Measurements from ENCODE around the gene GPR87. TPM values are rescaled to one million over a fixed set of nuclear protein-coding genes. Genes with fewer than 3 reads are reported as not detected.

GPR87 gene
- total RNA-seq, 1 experiment from 2014 or later, result 13.3 TPM

- ChIA-PET CTCF (interaction anchor here (0.5 to 1.0 kb wide), 10 partner anchors 21 to 590 kb away, joined by 3 to 7 read pairs (median 4); no protein-coding TSS in a partner anchor), POLR2A (ENCODE audit: unreplicated experiment) (interaction anchor here (0.6 kb wide), 1 partner anchor 580 kb away, joined by 3 read pairs; no protein-coding TSS in a partner anchor)
- TF ChIP-seq CTCF (conservative IDR thresholded peaks at IDR 0.05; ENCODE audit: low read depth, low read length), result no peak
- no peak for TF ChIP-seq EZH2 (IDR thresholded peaks at IDR 0.05; ENCODE audit: low read length, unreplicated experiment)
- no peak for TF ChIP-seq EZH2phosphoT487 (IDR thresholded peaks at IDR 0.05; ENCODE audit: borderline replicate concordance, low read length)
- peak overlapping the region; percentile 43 for H2AFZ ChIP-seq (ENCODE audit: low read length)
- intact Hi-C loops (cut with micrococcal nuclease), result loop anchor here (5.0 kb wide), 1 partner anchor 34 kb away; no protein-coding TSS in a partner anchor
- H3K4me3 ChIP-seq (ENCODE audit: low read length), result peak overlapping the region; percentile 18; the same call in 1 of the 2 replicates
- no peaks in the 10 kb centered on the region for H3K9me2 ChIP-seq (replicated peaks; ENCODE audit: low read length)
- ATAC-seq, result peak; percentile 56
- no peak overlapping the region for H3K9ac ChIP-seq (ENCODE audit: low read length)
- H3K4me1 ChIP-seq (ENCODE audit: insufficient read depth, low read length), result peaks cover 18% of the 10 kb centered on the region
- no peaks in the 10 kb centered on the region for H3K9me3 ChIP-seq (ENCODE audit: low read length)
- H3K27me3 ChIP-seq (ENCODE audit: low read length), result no peaks in the 10 kb centered on the region
- no TSS peak for BruUV-seq (replicated peaks)
- DNase-seq, result peak; percentile 52
- no peaks in the 10 kb centered on the region for H4K20me1 ChIP-seq (ENCODE audit: low read length)
- no peaks in the 10 kb centered on the region for H3K79me2 ChIP-seq (ENCODE audit: low read length)
- peak overlapping the region; percentile 58 for H3K4me2 ChIP-seq (ENCODE audit: low read length)
- no peak overlapping the region for H3K27ac ChIP-seq (ENCODE audit: low read length)
- H3F3A ChIP-seq (ENCODE audit: low read length, unreplicated experiment), result no peaks in the 10 kb centered on the region
- no peaks in the 10 kb centered on the region for H3K36me3 ChIP-seq (ENCODE audit: low read depth, low read length)
Observed at GRCh38 chr3:151328298-151328995, 11.8 kb upstream of the GPR87 start.

GRCh38 chr3:151327571-151328198 lies 11.1 kb upstream of the GPR87 start:
- no peaks in the 10 kb centered on the region for H3K9me3 ChIP-seq (ENCODE audit: low read length)
- no peaks in the 10 kb centered on the region for H3K27me3 ChIP-seq (ENCODE audit: low read length)
- no peaks in the 10 kb centered on the region for H4K20me1 ChIP-seq (ENCODE audit: low read length)
- ChIA-PET POLR2A (ENCODE audit: unreplicated experiment) (interaction anchor here (0.6 kb wide), 2 partner anchors 34 to 581 kb away, joined by 3 read pairs; no protein-coding TSS in a partner anchor), CTCF (interaction anchor here (0.5 to 1.0 kb wide), 14 partner anchors 9 to 591 kb away, joined by 3 to 7 read pairs (median 3); no protein-coding TSS in a partner anchor)
- no TSS peak for BruUV-seq (replicated peaks)
- no peak for TF ChIP-seq EZH2 (IDR thresholded peaks at IDR 0.05; ENCODE audit: low read length, unreplicated experiment)
- TF ChIP-seq CTCF (conservative IDR thresholded peaks at IDR 0.05; ENCODE audit: low read depth, low read length), result peak; percentile 79
- H3K36me3 ChIP-seq (ENCODE audit: low read depth, low read length), result no peaks in the 10 kb centered on the region
- H3K27ac ChIP-seq (ENCODE audit: low read length), result no peak overlapping the region
- H3K9me2 ChIP-seq (replicated peaks; ENCODE audit: low read length), result no peaks in the 10 kb centered on the region
- no peak overlapping the region for H3K4me3 ChIP-seq (ENCODE audit: low read length)
- peak overlapping the region; percentile 13; the same call in 1 of the 2 replicates for H3K4me2 ChIP-seq (ENCODE audit: low read length)
- intact Hi-C loops (cut with micrococcal nuclease), result loop anchor here (1.0 to 5.0 kb wide), 5 partner anchors 22 to 112 kb away; no protein-coding TSS in a partner anchor
- H3K9ac ChIP-seq (ENCODE audit: low read length), result no peak overlapping the region
- peak overlapping the region; percentile 43; the same call in 1 of the 2 replicates for H2AFZ ChIP-seq (ENCODE audit: low read length)
- peaks cover 18% of the 10 kb centered on the region for H3K4me1 ChIP-seq (ENCODE audit: insufficient read depth, low read length)
- H3F3A ChIP-seq (ENCODE audit: low read length, unreplicated experiment), result no peaks in the 10 kb centered on the region
- H3K79me2 ChIP-seq (ENCODE audit: low read length), result no peaks in the 10 kb centered on the region
- DNase-seq (peak; percentile 64), ATAC-seq (peak; percentile 68)
